Fibroblast of the aortic adventitia (primary cell): Measurements from ENCODE around the gene SLC38A10. TPM values are rescaled to one million over a fixed set of nuclear protein-coding genes. Genes with fewer than 3 reads are reported as not detected.

ENCODE experiments used
- DNase-seq: peaks from one replicate; pipeline ENCODE4 v3.0.0-alpha.2; 2010; ENCODE audit warnings: low read depth
- H3K4me3 ChIP-seq: 2 replicates; pipeline ENCODE4 v1.5.1; 2011; ENCODE audit warnings: low read depth, mild to moderate bottlenecking, control low read depth, low read length, moderate library complexity
- total RNA-seq: library from RNA; depleted of rRNA; stranded (reverse); fragments of >200 nt; gene quantifications from 2 replicates; pipeline ENCODE4 v1.2.3, GENCODE V29; 2012; ENCODE audit warnings: low replicate concordance
- TF ChIP-seq, protein P1 (sequence below): IDR thresholded peaks from 2 replicates; pipeline ENCODE4 v1.5.1; 2011; ENCODE audit warnings: mild to moderate bottlenecking, low read length, control low read depth, inconsistent platforms; ENCODE audit not compliant: insufficient read depth

SLC38A10 gene
- total RNA-seq, 1 donor = 49.5 TPM

DNA sequence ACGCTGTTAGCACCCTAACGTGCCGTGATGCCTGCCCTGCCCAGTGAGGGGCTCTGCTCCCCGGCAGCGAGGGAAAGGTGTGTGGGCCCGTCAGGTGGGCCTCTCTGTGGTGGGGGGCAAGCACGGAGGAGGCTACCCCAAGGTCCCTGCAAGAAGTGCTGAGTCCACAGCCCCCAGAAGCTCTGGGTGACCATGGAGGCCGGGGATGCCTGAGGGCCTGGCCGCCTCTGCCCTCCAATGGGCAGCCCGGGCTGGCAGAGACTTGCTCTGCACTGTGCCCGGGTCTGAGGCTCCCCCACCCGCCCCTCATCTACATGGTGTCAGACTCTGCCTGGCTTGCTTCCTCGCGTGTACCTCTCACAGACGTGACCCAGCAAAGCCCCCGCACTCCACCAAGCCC is 12.2 kb downstream of the SLC38A10 start:
- no peak for DNase-seq
- TF ChIP-seq, protein P1, sequence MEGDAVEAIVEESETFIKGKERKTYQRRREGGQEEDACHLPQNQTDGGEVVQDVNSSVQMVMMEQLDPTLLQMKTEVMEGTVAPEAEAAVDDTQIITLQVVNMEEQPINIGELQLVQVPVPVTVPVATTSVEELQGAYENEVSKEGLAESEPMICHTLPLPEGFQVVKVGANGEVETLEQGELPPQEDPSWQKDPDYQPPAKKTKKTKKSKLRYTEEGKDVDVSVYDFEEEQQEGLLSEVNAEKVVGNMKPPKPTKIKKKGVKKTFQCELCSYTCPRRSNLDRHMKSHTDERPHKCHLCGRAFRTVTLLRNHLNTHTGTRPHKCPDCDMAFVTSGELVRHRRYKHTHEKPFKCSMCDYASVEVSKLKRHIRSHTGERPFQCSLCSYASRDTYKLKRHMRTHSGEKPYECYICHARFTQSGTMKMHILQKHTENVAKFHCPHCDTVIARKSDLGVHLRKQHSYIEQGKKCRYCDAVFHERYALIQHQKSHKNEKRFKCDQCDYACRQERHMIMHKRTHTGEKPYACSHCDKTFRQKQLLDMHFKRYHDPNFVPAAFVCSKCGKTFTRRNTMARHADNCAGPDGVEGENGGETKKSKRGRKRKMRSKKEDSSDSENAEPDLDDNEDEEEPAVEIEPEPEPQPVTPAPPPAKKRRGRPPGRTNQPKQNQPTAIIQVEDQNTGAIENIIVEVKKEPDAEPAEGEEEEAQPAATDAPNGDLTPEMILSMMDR = no peak
- H3K4me3 ChIP-seq = no peak overlapping the region

DNA sequence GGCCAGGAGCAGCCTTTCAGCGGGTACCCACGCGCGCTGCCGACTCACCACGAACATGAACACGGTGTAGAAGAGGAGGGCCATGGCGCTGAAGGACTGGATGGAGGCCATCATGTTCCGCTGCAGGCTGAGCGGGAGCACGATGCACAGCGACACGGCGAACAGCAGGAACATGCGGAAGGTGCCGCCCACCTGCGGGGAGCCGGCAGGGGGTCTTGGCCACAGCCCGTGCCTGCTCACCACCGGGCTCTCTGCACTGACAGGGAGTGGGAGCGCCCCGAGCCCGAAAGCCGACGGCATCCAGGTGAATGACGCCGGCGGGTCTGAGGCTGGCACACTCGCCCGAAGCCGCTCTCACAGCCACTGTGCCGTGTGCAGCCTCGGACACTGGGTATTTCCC is 13.0 kb downstream of the SLC38A10 start:
- no peak overlapping the region for H3K4me3 ChIP-seq
- DNase-seq = no peak

DNA sequence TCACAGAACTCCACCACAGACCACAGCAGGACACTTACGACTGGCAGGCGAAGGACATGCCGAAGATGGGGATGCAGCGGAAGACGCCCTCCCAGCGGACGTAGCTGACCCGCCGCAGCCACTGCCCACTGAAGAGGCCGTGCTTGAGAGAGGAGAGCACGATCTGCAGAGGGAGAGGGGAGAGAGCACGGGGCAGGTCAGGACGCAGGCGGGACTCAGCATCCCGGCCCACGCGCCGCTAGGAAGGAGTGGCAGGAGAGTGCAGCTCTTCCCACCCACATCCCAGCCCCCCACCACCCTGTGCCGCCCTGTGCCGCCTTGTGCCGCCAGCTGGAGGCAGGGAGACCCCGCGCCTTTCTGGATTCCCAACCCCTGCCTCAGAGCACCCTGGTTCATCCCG is 14.5 kb downstream of the SLC38A10 start:
- no peak overlapping the region for H3K4me3 ChIP-seq
- no peak for DNase-seq
- TF ChIP-seq, protein P1 = no peak

More for the DNA sequence above, 13.0 kb downstream of the SLC38A10 start:
- TF ChIP-seq, protein P1 = no peak

DNA sequence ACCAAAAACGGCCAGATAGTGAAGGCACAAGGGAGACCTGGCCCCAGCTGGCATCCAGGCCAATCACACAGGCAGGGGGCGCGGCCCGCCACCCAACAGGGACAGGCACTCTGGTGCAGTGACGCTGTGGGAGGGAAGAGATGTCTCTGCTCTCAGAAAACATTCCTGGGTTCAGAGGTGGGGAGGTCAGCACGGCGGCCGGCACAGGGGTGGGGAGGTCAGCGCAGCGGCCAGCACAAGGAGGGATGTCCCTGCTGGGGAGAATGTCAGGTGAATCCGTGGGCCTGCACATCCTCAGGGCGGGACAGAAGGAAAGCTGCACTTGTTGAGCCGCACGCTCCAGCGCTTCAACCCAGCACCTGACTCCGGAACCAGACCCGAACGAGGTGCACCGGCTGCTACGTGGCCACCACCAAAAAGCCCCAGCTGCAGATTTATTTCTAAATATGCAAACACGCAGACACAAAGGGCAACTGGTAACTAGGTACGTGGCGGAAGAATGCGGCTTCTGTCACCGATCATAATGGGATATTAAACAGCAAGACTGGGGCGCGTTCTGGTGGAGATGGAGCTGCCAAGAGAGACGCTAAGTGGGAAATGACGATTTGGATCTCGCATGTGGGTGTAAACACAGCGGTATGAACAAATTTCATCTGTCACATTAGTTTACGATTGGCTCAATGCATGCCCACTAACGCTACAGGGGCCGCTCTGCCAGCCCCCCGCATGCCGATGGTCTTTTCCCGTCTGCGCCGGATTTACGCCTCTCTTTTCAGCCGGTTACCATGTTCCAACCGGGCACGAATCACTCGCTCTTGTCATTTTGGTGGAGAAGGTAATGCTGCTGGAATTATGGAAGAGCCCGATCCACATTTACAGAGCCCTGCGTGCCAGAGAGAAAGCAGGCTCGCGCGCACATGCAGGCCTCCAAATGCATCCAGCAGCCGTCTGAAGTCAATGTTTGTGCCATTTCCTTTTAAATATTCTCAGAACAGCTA is 15.5 kb downstream of the SLC38A10 start:
- DNase-seq = no peak
- H3K4me3 ChIP-seq = no peak overlapping the region
- TF ChIP-seq, protein P1 = no peak

DNA sequence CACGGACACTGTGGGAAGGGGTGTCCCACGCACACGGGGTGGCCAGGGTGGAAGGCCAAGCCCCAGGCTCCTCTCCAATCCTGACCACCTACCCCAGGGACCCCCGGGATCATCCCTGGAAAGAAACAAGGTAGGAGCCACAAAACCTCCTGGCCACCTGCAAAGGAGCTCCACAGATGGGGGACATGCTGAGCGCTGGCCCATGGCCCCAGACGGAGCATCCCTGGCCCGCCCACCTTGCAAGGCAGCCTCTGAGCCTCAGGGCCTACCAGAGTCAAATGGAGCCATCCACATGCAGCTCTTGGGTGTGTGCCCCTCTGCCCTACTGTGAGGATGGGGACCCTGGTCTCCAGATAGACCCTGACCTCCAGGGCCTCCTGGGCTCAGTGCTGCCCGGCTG is 16.3 kb downstream of the SLC38A10 start:
- no peak overlapping the region for H3K4me3 ChIP-seq
- no peak for DNase-seq
- TF ChIP-seq, protein P1 = no peak

DNA sequence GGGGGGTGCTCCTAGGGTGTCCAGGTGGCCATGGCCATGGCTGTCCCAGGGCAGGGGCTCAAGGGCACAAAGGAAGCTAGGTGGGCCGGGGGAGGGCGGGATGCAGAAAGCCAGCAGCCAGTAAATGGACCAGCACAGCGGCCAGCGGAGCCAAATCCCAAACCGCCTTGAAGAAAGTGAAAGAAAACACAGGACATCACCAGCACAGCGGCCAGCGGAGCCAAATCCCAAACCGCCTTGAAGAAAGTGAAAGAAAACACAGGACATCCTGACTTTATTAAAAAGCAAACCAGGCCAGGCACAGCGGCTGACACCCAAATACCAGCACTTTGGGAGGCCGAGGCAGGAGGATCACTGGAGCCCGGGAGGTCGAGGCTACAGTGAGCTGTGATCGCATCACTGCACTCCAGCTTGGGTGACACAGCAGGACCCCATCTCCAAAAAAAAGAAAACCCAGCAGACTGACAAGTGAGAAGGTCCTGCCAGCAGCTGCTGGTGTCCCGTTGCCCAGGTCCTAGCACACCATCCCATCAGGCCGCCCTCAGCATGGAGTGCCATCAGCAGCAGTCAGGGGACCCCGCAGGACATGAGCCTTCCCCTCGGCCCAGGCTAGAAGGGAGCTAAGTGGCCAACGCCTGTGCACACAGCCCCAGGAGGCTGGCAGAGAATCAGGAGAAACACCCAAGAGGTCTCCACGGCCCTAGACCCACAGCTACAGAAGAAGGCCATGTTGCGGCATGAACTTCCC is 17.0 kb downstream of the SLC38A10 start:
- TF ChIP-seq, protein P1 = no peak
- peak; percentile 76 for DNase-seq
- H3K4me3 ChIP-seq = peak overlapping the region; percentile 59
